ENCODE data around the gene RDH11.

The RDH11 gene

DNA sequence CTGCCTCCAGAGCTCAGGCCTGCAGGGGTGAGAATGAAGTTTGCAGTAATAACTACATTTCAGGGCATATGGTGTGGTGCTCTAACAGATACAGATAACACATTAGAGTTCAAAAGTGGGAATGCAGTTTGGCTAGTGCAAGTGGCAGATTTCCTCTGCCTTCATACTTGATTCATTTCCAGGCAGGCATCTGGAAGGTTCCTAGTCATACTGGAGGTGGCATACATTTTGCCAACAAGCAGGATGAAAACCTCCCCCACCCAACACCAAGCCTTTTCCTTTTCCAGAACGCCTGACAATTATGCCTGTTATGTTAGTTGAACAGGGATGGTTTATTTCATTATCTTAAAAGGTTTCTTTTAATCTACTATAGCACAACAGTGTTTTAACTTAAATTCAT lies 45.4 kb downstream of the RDH11 start:
- no peak for DNase-seq (ENCODE audit: low read depth in 2 of 2)

- no peak for DNase-seq (ENCODE audit: low read depth in 2 of 2)
Measured at GRCh38 chr14:67646131-67646530, 49.4 kb downstream of the RDH11 start.

GRCh38 chr14:67645414-67645813 lies 50.1 kb downstream of the RDH11 start:
- DNase-seq (ENCODE audit: low read depth in 2 of 2), result no peak

GRCh38 chr14:67644428-67644827 lies 51.1 kb downstream of the RDH11 start:
- no peak for DNase-seq (ENCODE audit: low read depth in 2 of 2)

DNA sequence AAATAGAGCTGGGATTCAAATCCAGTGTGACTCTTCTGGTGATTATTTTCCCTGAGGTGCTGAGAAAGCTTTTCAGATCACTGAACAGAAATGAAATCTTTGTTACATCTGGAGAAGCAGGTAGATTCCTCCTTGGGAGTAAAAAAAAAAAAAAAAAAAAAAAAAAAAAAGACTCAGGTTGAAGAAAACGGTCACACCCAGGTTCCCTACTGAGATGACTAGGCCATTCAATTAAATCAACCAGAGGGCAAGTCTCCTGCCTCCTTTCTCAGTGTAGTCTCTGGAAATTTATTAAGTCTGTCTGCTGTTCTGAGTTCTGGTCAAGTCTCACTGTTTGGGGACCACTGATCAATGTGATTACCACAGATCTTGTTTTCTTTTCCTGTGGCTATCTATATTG lies 51.9 kb downstream of the RDH11 start:
- no peak for DNase-seq (ENCODE audit: low read depth in 2 of 2)

- no peak for DNase-seq (ENCODE audit: low read depth in 2 of 2)
Measured at GRCh38 chr14:67641902-67642749, 53.4 kb downstream of the RDH11 start.

DNA sequence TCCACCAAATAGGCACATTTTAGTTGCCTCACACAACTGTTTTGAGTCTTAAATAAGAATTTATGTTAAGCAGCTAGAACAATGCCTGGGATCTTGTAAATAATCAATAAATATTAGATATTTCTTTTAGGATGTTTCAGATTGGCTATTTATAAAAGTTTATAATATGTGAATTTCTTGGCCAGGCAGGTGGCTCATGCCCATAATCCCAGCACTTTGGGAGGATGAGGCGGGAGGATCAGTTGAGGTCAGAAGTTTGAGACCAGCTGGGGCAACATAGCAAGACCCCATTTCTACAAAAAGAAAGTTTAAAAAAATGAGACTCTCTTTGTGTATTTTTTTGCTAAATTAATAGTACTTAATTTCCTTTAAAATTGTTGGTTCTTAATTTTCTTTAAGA lies 54.1 kb downstream of the RDH11 start:
- no peak for DNase-seq (ENCODE audit: low read depth in 2 of 2)

- DNase-seq (ENCODE audit: low read depth in 2 of 2), result no peak
Measured at GRCh38 chr14:67638642-67639041, 56.9 kb downstream of the RDH11 start.

- no peak for DNase-seq (ENCODE audit: low read depth in 2 of 2)
Measured at GRCh38 chr14:67636361-67636919, 59.1 kb downstream of the RDH11 start.

- no peak for DNase-seq (ENCODE audit: low read depth in 2 of 2)
Measured at GRCh38 chr14:67633451-67634147, 62.0 kb downstream of the RDH11 start.

GRCh38 chr14:67630938-67631337 lies 64.6 kb downstream of the RDH11 start:
- no peak for DNase-seq (ENCODE audit: low read depth in 2 of 2)

DNA sequence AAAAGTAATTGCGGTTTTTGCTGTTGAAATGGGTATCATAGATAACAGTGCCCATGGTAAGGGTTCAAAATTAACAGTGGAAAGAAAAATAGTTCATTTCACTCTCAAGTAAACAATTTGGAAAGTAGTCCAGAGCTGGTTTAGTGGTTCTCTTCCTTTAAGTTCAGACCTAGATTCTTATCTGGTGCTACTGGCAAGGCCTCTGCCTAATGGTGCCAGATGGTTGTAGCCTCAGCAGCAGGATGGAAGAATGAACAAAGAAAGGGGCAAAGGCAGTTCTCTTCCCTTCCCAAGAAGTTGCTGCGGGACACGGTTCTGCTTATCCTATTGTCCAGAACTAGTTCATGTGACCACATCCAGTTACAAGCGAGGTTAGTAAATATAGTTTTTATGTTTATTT lies 65.4 kb downstream of the RDH11 start:
- no peak for DNase-seq (ENCODE audit: low read depth in 2 of 2)

GRCh38 chr14:67627519-67627918 lies 68.0 kb downstream of the RDH11 start:
- no peak for DNase-seq (ENCODE audit: low read depth in 2 of 2)
